Measurements from ENCODE around the gene PALD1.

The PALD1 gene

GRCh38 chr10:70538195-70538520 is 59.6 kb downstream of the PALD1 start:
- DNase-seq, result no peak

GRCh38 chr10:70538731-70539338 is 60.3 kb downstream of the PALD1 start:
- no peak for DNase-seq

GRCh38 chr10:70539471-70539870 is 60.9 kb downstream of the PALD1 start:
- DNase-seq, result no peak

GRCh38 chr10:70540089-70540788 is 61.7 kb downstream of the PALD1 start:
- DNase-seq, result no peak

GRCh38 chr10:70540789-70541360 is 62.3 kb downstream of the PALD1 start:
- DNase-seq, result no peak

- no peak for DNase-seq
These were observed 63.4 kb downstream of the PALD1 start for GRCh38 chr10:70541736-70542564.

- no peak for DNase-seq
These were observed 64.0 kb downstream of the PALD1 start for GRCh38 chr10:70542565-70542938.

- DNase-seq, result no peak
These were observed 65.3 kb downstream of the PALD1 start for GRCh38 chr10:70543911-70544310.

GRCh38 chr10:70544431-70545340 is 66.1 kb downstream of the PALD1 start:
- no peak for DNase-seq

GRCh38 chr10:70546584-70546983 is 68.0 kb downstream of the PALD1 start:
- DNase-seq, result no peak

GRCh38 chr10:70549351-70549961 is 70.9 kb downstream of the PALD1 start:
- DNase-seq, result no peak

- DNase-seq, result peak; percentile 57
These were observed 71.4 kb downstream of the PALD1 start for GRCh38 chr10:70549962-70550458.

- no peak for DNase-seq
These were observed 71.9 kb downstream of the PALD1 start for GRCh38 chr10:70550459-70550858.

- DNase-seq, result no peak
These were observed 72.9 kb downstream of the PALD1 start for GRCh38 chr10:70551466-70551865.

GRCh38 chr10:70551971-70552422 is 73.4 kb downstream of the PALD1 start:
- no peak for DNase-seq

- no peak for DNase-seq
These were observed 74.0 kb downstream of the PALD1 start for GRCh38 chr10:70552586-70552985.

- DNase-seq, result no peak
These were observed 76.8 kb downstream of the PALD1 start for GRCh38 chr10:70555371-70555770.

- DNase-seq, result no peak
These were observed 78.7 kb downstream of the PALD1 start for GRCh38 chr10:70557086-70557845.

- no peak for DNase-seq
These were observed 79.3 kb downstream of the PALD1 start for GRCh38 chr10:70557876-70558275.

- no peak for DNase-seq
These were observed 79.7 kb downstream of the PALD1 start for GRCh38 chr10:70558295-70558694.
